IMR-90 (cell line): ENCODE data around the gene RELCH. TPM values are rescaled to one million over a fixed set of nuclear protein-coding genes. Genes with fewer than 3 reads are reported as not detected.

Experiments used
- ATAC-seq: fragments of 200-7000 bp; cut with Tn5 transposase; 2 replicates; pipeline ENCODE4 v1.9.1; 2020; ENCODE audit warnings: low read depth, mild to moderate bottlenecking, moderate library complexity
- BruUV-seq: library from RNA; stranded (reverse); fragments of 400-500 nt; replicated peaks from 2 replicates; lab custom pipeline; 2021; lab: Mats Ljungman, UMichigan
- CTCF ChIA-PET: fragments of 300-600 bp; formaldehyde crosslinking; extraction: SDS; loops from one replicate; lab custom pipeline; 2021; ENCODE audit warnings: antibody characterized with exemption; lab: Yijun Ruan, JAX
- POLR2A ChIA-PET: fragments of 300-600 bp; sonication (Branson Sonifier 250); formaldehyde crosslinking; loops from one replicate; lab custom pipeline; 2022; ENCODE audit warnings: antibody characterized with exemption; ENCODE audit not compliant: unreplicated experiment; lab: Charles Lee
- DNase-seq: peaks from one replicate; pipeline ENCODE4 v3.0.0; 2013
- H2AFZ ChIP-seq: replicated peaks from 2 replicates; pipeline ENCODE3; 2013; ENCODE audit warnings: low read length, mild to moderate bottlenecking; ENCODE audit not compliant: poor library complexity
- H2AK5ac ChIP-seq: 2 replicates; pipeline ENCODE4 v1.6.1; 2013; ENCODE audit warnings: low read depth, low read length, inconsistent platforms
- H2AK9ac ChIP-seq: replicated peaks from 2 replicates; pipeline ENCODE3; 2013; ENCODE audit warnings: mild to moderate bottlenecking, low read depth, low read length, moderate library complexity; ENCODE audit not compliant: poor library complexity
- H2BK120ac ChIP-seq: 2 replicates; pipeline ENCODE4 v1.6.1; 2013; ENCODE audit warnings: low read depth, low read length, inconsistent platforms
- H2BK15ac ChIP-seq: 3 replicates; pipeline ENCODE4 v1.6.1; 2013; ENCODE audit warnings: low read depth, low read length, inconsistent platforms
- H2BK20ac ChIP-seq: 2 replicates; pipeline ENCODE4 v1.6.1; 2013; ENCODE audit warnings: low read depth, mild to moderate bottlenecking, inconsistent platforms, low read length, moderate library complexity
- H2BK5ac ChIP-seq: 2 replicates; pipeline ENCODE4 v1.6.1; 2013; ENCODE audit warnings: mild to moderate bottlenecking, low read depth, low read length, inconsistent platforms; ENCODE audit not compliant: poor library complexity, severe bottlenecking
- H3K14ac ChIP-seq: replicated peaks from 2 replicates; pipeline ENCODE4 v1.6.1; 2013; ENCODE audit warnings: low read depth, low read length, inconsistent platforms
- H3K18ac ChIP-seq: 2 replicates; pipeline ENCODE4 v1.6.1; 2013; ENCODE audit warnings: low read depth, low read length, control low read depth
- H3K23ac ChIP-seq: 2 replicates; pipeline ENCODE4 v1.6.1; 2013; ENCODE audit warnings: low read depth, low read length, inconsistent platforms
- H3K27ac ChIP-seq: 2 replicates; pipeline ENCODE4 v1.5.1; 2013; ENCODE audit warnings: mild to moderate bottlenecking, control low read depth, low read length; ENCODE audit not compliant: insufficient read depth
- H3K27me3 ChIP-seq: 2 replicates; pipeline ENCODE4 v1.6.1; 2013; ENCODE audit warnings: low read length; ENCODE audit not compliant: control insufficient read depth, insufficient read depth
- H3K36me3 ChIP-seq: 2 replicates; pipeline ENCODE4 v1.6.1; 2013; ENCODE audit warnings: low read length, mixed read lengths; ENCODE audit not compliant: control insufficient read depth, insufficient read depth
- H3K4ac ChIP-seq: 2 replicates; pipeline ENCODE4 v1.6.1; 2013; ENCODE audit warnings: low read depth, low read length, inconsistent platforms
- H3K4me1 ChIP-seq: 2 replicates; pipeline ENCODE4 v1.6.1; 2013; ENCODE audit warnings: low read length, mixed read lengths; ENCODE audit not compliant: control insufficient read depth, insufficient read depth
- H3K4me2 ChIP-seq: 2 replicates; pipeline ENCODE4 v1.6.1; 2013; ENCODE audit warnings: low read depth, mild to moderate bottlenecking, control low read depth, low read length, moderate library complexity
- H3K4me3 ChIP-seq: 2 replicates; pipeline ENCODE4 v1.5.1; 2013; ENCODE audit warnings: low read depth, mild to moderate bottlenecking, control low read depth, low read length, moderate library complexity; ENCODE audit not compliant: insufficient read depth
- H3K56ac ChIP-seq: 2 replicates; pipeline ENCODE4 v1.6.1; 2013; ENCODE audit warnings: low read length, inconsistent platforms; ENCODE audit not compliant: insufficient read depth; ENCODE audit errors: extremely low read depth
- H3K79me1 ChIP-seq, 2 experiments: 2 replicates each; pipeline ENCODE4 v1.6.1; 2013; ENCODE audit warnings: low read length in 2 of 2, inconsistent platforms in 1 of 2, low read depth in 1 of 2
- H3K9ac ChIP-seq: 2 replicates; pipeline ENCODE4 v1.6.1; 2013; ENCODE audit warnings: low read depth, low read length, control low read depth
- H3K9me1 ChIP-seq: 2 replicates; pipeline ENCODE4 v1.6.1; 2013; ENCODE audit warnings: low read length, inconsistent platforms; ENCODE audit not compliant: insufficient read depth
- H3K9me3 ChIP-seq: 2 replicates; pipeline ENCODE4 v1.6.1; 2013; ENCODE audit warnings: low read length; ENCODE audit not compliant: control insufficient read depth, insufficient read depth
- H4K20me1 ChIP-seq: 2 replicates; pipeline ENCODE4 v1.6.1; 2013; ENCODE audit warnings: low read length, inconsistent platforms; ENCODE audit not compliant: insufficient read depth
- H4K5ac ChIP-seq: 2 replicates; pipeline ENCODE4 v1.6.1; 2013; ENCODE audit warnings: mild to moderate bottlenecking, low read depth, low read length, control low read depth
- H4K8ac ChIP-seq, 2 experiments: 2 replicates each; pipeline ENCODE4 v1.6.1; 2013; ENCODE audit warnings: low read depth in 2 of 2, low read length in 2 of 2, control low read depth in 1 of 2, inconsistent platforms in 1 of 2
- H4K91ac ChIP-seq: 2 replicates; pipeline ENCODE4 v1.6.1; 2013; ENCODE audit warnings: low read depth, low read length, inconsistent platforms; ENCODE audit not compliant: insufficient read depth
- BHLHE40 ChIP-seq: fragments of 150-350 bp; IDR thresholded peaks from 2 replicates; pipeline ENCODE4 v1.6.1; 2016; ENCODE audit warnings: mild to moderate bottlenecking, low read depth, low read length
- MAZ ChIP-seq: IDR thresholded peaks from 2 replicates; pipeline ENCODE4 v1.6.1; 2012; ENCODE audit warnings: low read depth, mild to moderate bottlenecking, low read length, improper control_type of control experiment, moderate library complexity, borderline replicate concordance
- WGBS, 2 experiments: methylation state at CpG; one replicate each; pipeline versions ENCODE4 v1.1.5 to v1.1.7; 2013; ENCODE audit warnings: missing lambda C conversion rate in 2 of 2; ENCODE audit not compliant: insufficient read length in 1 of 2; ENCODE audit errors: extremely low coverage in 2 of 2; 5-methylcytosine and 5-hydroxymethylcytosine counted together
- dilution Hi-C: fragments of 300-500 bp; cut with HindIII; formaldehyde crosslinking; loops from one replicate; pipeline ENCODE4 v1.14.3; 2018; ENCODE audit warnings: low sequenced_read_pairs; ENCODE audit not compliant: unreplicated experiment
- in situ Hi-C: fragments of 300-500 bp; cut with MboI; formaldehyde crosslinking; loops from 3 replicates; pipeline ENCODE4 v1.14.3; 2019; ENCODE audit warnings: low sequenced_read_pairs, inconsistent platforms, mixed read lengths
- intact Hi-C: fragments of 100-400 bp; cut with micrococcal nuclease; formaldehyde crosslinking; loops from 2 replicates; pipeline ENCODE4 v1.10.0; 2022
- polyA plus RNA-seq, 3 experiments: library from polyadenylated mRNA; depleted of rRNA; stranded (reverse); fragments of >200 nt; gene quantifications; 2 replicates each; pipeline ENCODE4 v1.2.3, GENCODE V29; 2012; ENCODE audit warnings: low replicate concordance in 1 of 3
- total RNA-seq: library from RNA; depleted of rRNA; stranded (reverse); fragments of >200 nt; gene quantifications from 2 replicates; pipeline ENCODE4 v1.2.3, GENCODE V29; 2012
- TF ChIP-seq, protein P1 (sequence below): fragments of 150-350 bp; IDR thresholded peaks from 2 replicates; pipeline ENCODE4 v1.6.1; 2017; ENCODE audit warnings: mild to moderate bottlenecking, antibody characterized with exemption, low read length, low read depth

RELCH gene
- total and polyA plus RNA-seq, 2 of the 4 experiments (the other 2 are of a cell fraction): 14.4 to 52.5 TPM

DNA sequence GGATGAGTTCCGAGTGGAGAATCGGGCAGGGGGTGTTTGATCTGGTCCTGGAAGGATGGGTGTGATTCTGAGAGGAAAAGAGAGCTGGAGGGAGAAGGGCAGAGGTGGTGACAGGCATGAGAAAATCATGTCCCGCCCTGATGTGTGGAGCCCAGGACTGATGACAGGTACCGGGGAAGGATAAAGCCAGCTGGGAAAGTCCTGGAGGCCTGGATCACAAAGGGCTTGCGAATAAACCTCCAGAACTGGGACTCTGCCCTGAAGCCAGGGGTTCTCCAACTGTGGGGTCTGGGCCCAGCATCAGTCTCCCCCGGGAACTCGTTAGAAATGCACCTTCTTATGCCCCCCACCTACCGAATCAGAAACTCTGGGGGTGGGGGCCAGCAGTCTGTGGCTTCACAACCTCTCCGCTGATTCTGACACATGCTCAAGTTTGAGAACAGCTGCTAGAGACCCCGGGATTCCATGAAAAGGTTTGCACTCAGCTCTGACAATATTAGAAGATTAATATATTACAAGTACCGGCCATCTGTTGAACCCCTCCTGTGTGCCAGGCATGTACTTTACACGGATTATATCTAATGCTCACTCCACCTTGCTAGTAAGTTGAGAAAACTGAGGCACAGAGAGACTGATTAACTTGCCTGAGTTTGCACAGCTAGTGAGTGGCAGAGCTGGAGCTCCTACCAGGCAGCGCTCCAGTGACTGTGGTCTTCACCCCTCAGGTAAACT is 146.1 kb downstream of the RELCH start:
- no peak overlapping the region for H2AK9ac ChIP-seq
- no peak overlapping the region for H3K4me3 ChIP-seq
- no peak overlapping the region for H3K4me2 ChIP-seq
- H3K79me1 ChIP-seq: no peaks in the 10 kb centered on the region
- H3K9me3 ChIP-seq: no peaks in the 10 kb centered on the region
- POLR2A ChIA-PET: no interaction called here
- dilution Hi-C loops (no loop called here), intact Hi-C loops (no loop called here), in situ Hi-C loops (no loop called here)
- no peak overlapping the region for H3K18ac ChIP-seq
- no peak overlapping the region for H3K9ac ChIP-seq
- CTCF ChIA-PET: no interaction called here
- no peak for ATAC-seq
- peaks cover 43% of the 10 kb centered on the region for H3K27me3 ChIP-seq
- H4K5ac ChIP-seq: no peak overlapping the region
- H3K9me1 ChIP-seq: no peaks in the 10 kb centered on the region
- BruUV-seq: no TSS peak
- H3K36me3 ChIP-seq: no peaks in the 10 kb centered on the region
- no peak overlapping the region for H2BK20ac ChIP-seq
- no peak overlapping the region for H2AFZ ChIP-seq
- no peak overlapping the region for H4K8ac ChIP-seq
- no peak overlapping the region for H2BK5ac ChIP-seq
- H3K14ac ChIP-seq: no peak overlapping the region
- H3K27ac ChIP-seq: no peak overlapping the region
- H4K91ac ChIP-seq: no peak overlapping the region
- H2BK15ac ChIP-seq: no peak overlapping the region
- peaks cover 4% of the 10 kb centered on the region for H4K20me1 ChIP-seq
- peaks cover 10% of the 10 kb centered on the region for H3K4me1 ChIP-seq
- no peak overlapping the region for H3K4ac ChIP-seq
- no peak overlapping the region for H3K23ac ChIP-seq
- TF ChIP-seq, protein P1, sequence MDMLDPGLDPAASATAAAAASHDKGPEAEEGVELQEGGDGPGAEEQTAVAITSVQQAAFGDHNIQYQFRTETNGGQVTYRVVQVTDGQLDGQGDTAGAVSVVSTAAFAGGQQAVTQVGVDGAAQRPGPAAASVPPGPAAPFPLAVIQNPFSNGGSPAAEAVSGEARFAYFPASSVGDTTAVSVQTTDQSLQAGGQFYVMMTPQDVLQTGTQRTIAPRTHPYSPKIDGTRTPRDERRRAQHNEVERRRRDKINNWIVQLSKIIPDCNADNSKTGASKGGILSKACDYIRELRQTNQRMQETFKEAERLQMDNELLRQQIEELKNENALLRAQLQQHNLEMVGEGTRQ: no peak
- TF ChIP-seq MAZ (no peak), BHLHE40 (no peak)
- no peak overlapping the region for H2BK120ac ChIP-seq
- 100% methylated on average over 2 of the region's 13 CpGs; no CpG with 5 or more reads in 1 of the 2 experiments for WGBS, 2 experiments
- no peak overlapping the region for H3K56ac ChIP-seq
- DNase-seq: no peak
- H2AK5ac ChIP-seq: no peak overlapping the region
